GM18520 (cell line): ENCODE results near the gene SLC35F2.
"Not testable (repeated sequence)": the region's sequence is repeated elsewhere in the genome, so short reads cannot be mapped to it uniquely, and the experiment has no call there.

Experiments used
- ATAC-seq: cut with Tn5 transposase; IDR thresholded peaks from one replicate; pipeline ENCODE4 v1.9.1; 2021; ENCODE audit not compliant: unreplicated experiment

The SLC35F2 gene

GRCh38 chr11:107791343-107792048, 67.1 kb downstream of the SLC35F2 start:
- no peak for ATAC-seq

- no peak for ATAC-seq
Observed at GRCh38 chr11:107789767-107790166, 68.8 kb downstream of the SLC35F2 start.

GRCh38 chr11:107787733-107788132, 70.9 kb downstream of the SLC35F2 start:
- no peak for ATAC-seq

GRCh38 chr11:107785401-107785800, 73.2 kb downstream of the SLC35F2 start:
- no peak for ATAC-seq

GRCh38 chr11:107783121-107783520, 75.5 kb downstream of the SLC35F2 start:
- ATAC-seq, result no peak

GRCh38 chr11:107780775-107781174, 77.8 kb downstream of the SLC35F2 start:
- ATAC-seq, result no peak

GRCh38 chr11:107780136-107780535, 78.5 kb downstream of the SLC35F2 start:
- ATAC-seq, result no peak

- no peak for ATAC-seq
Observed at GRCh38 chr11:107778839-107779517, 79.6 kb downstream of the SLC35F2 start.

- no peak for ATAC-seq
Observed at GRCh38 chr11:107777110-107777509, 81.5 kb downstream of the SLC35F2 start.

GRCh38 chr11:107776062-107776461, 82.5 kb downstream of the SLC35F2 start:
- no peak for ATAC-seq

- ATAC-seq, result no peak
Observed at GRCh38 chr11:107770551-107770951, 88.0 kb downstream of the SLC35F2 start.

GRCh38 chr11:107769189-107769588, 89.4 kb downstream of the SLC35F2 start:
- no peak for ATAC-seq

GRCh38 chr11:107758719-107759355, 99.8 kb downstream of the SLC35F2 start:
- not testable (repeated sequence) for ATAC-seq

- no peak for ATAC-seq
Observed at GRCh38 chr11:107757661-107758060, 100.9 kb downstream of the SLC35F2 start.

- ATAC-seq, result no peak
Observed at GRCh38 chr11:107756553-107756952, 102.0 kb downstream of the SLC35F2 start.

- no peak for ATAC-seq
Observed at GRCh38 chr11:107752949-107753822, 105.4 kb downstream of the SLC35F2 start.

- no peak for ATAC-seq
Observed at GRCh38 chr11:107752508-107752907, 106.1 kb downstream of the SLC35F2 start.

GRCh38 chr11:107751082-107751481, 107.5 kb downstream of the SLC35F2 start:
- no peak for ATAC-seq

GRCh38 chr11:107750313-107750712, 108.3 kb downstream of the SLC35F2 start:
- no peak for ATAC-seq

GRCh38 chr11:107747622-107748021, 111.0 kb downstream of the SLC35F2 start:
- ATAC-seq, result no peak

- no peak for ATAC-seq
Observed at GRCh38 chr11:107744736-107745135, 113.9 kb downstream of the SLC35F2 start.
